Measurements from ENCODE around the gene SLC16A5. TPM values are rescaled to one million over a fixed set of nuclear protein-coding genes. Genes with fewer than 3 reads are reported as not detected.

SLC16A5 gene
- total RNA-seq, 2 donors from 2014 or later, result 16.5 to 34.1 TPM

- no peak for TF ChIP-seq CTCF (IDR thresholded peaks at IDR 0.05)
- DNase-seq (ENCODE audit: low spot score), result no peak
- H3K36me3 ChIP-seq, result no peaks in the 10 kb centered on the region
- peaks cover 5 to 49% of the 10 kb centered on the region in 2 donors for H3K4me1 ChIP-seq
- no peaks in the 10 kb centered on the region for H3K27me3 ChIP-seq
- H3K4me3 ChIP-seq, result no peak overlapping the region
- H3K27ac ChIP-seq, result peak overlapping the region; percentile 2 to 96
- H3K9me3 ChIP-seq, result no peaks in the 10 kb centered on the region
These were observed 1.1 kb upstream of the SLC16A5 start for GRCh38 chr17:75086496-75087181.

GRCh38 chr17:75087182-75087557, 584 bp upstream of the SLC16A5 start:
- Histone ChIP-seq H3K27me3 (no peaks in the 10 kb centered on the region), H3K4me3 (peak overlapping the region; percentile 64 to 70), H3K36me3 (no peaks in the 10 kb centered on the region), H3K9me3 (no peaks in the 10 kb centered on the region), H3K4me1 (peaks cover 5 to 54% of the 10 kb centered on the region in 2 donors), H3K27ac (peak overlapping the region; percentile 89 to 96)
- no peak for DNase-seq (ENCODE audit: low spot score)
- TF ChIP-seq CTCF (IDR thresholded peaks at IDR 0.05), result no peak

- no peaks in the 10 kb centered on the region for H3K36me3 ChIP-seq
- no peak for TF ChIP-seq CTCF (IDR thresholded peaks at IDR 0.05)
- H3K27ac ChIP-seq, result peak overlapping the region; percentile 89 to 96
These were observed 987 bp downstream of the SLC16A5 start for GRCh38 chr17:75088465-75089417.

GRCh38 chr17:75090871-75091854, 3.4 kb downstream of the SLC16A5 start:
- TF ChIP-seq CTCF (IDR thresholded peaks at IDR 0.05), result no peak
- Histone ChIP-seq H3K4me3 (peak overlapping the region in 1 of 2 donors; percentile 10), H3K9me3 (no peaks in the 10 kb centered on the region), H3K4me1 (peaks cover 5 to 62% of the 10 kb centered on the region in 2 donors), H3K36me3 (no peaks in the 10 kb centered on the region), H3K27ac (peak overlapping the region; percentile 70 to 82), H3K27me3 (no peaks in the 10 kb centered on the region)
- no peak for DNase-seq (ENCODE audit: low spot score)

More at GRCh38 chr17:75088465-75089417, 987 bp downstream of the SLC16A5 start:
- Histone ChIP-seq H3K9me3 (no peaks in the 10 kb centered on the region), H3K27me3 (no peaks in the 10 kb centered on the region), H3K4me1 (peaks cover 5 to 64% of the 10 kb centered on the region in 2 donors), H3K4me3 (peak overlapping the region; percentile 64 to 70)
- no peak for DNase-seq (ENCODE audit: low spot score)

- Histone ChIP-seq H3K27me3 (no peaks in the 10 kb centered on the region), H3K4me1 (peaks cover 5 to 65% of the 10 kb centered on the region in 2 donors), H3K9me3 (no peaks in the 10 kb centered on the region), H3K4me3 (no peak overlapping the region), H3K36me3 (no peaks in the 10 kb centered on the region), H3K27ac (peak overlapping the region; percentile 70 to 82)
- no peak for TF ChIP-seq CTCF (IDR thresholded peaks at IDR 0.05)
- DNase-seq (ENCODE audit: low spot score), result no peak
These were observed 4.1 kb downstream of the SLC16A5 start for GRCh38 chr17:75091855-75092327.

Measured in right atrium auricular region (tissue), 2 donors.